NCI-H187 (cell line): Measurements from ENCODE around the gene C1orf210.

ENCODE experiments used
- DNase-seq, 2 experiments: peaks; one replicate each; lab custom pipeline; 2025; lab: John Stamatoyannopoulos, UW

C1orf210 gene

DNA sequence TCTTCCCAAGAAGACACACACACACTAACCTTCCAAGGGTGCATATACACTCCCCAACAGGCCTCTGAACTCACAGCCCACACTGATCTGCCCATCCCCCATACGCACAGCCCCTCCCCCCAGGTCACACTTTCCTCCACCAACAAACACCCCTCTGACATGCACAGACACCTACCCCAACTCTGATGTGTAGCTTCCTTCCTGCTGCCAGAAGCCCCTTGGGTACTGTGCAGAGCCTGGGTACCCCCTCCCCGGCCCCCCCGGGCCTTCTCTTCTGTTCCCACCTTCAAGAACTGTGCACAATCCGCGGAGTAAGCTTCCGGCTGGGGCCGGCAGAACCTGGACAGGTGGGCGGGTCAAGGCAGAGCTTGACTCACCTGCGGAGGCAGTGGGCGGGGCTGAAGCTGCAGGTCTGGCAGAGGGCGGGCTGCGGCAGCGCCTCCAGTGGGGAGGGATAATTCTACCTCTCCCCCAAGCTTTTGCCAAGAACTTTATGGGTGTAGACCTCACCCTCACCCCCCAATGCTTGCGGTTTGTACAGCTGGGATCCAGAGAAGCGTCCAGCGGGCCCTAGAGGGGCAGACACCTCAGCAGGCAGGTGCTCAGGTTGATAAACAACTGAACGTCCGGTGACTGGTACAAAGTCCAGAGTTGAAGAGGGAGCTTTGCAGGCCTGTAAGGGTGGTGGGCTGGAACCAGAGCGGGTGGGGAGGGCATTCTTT is at the start of gene C1orf210:
Gene C1orf210, minus strand, starts transcription at position 313 of the 722 bp plus-strand sequence. CDS start 2,311 bp downstream, outside the sequence.
- DNase-seq = peak; percentile 52 to 63

DNA sequence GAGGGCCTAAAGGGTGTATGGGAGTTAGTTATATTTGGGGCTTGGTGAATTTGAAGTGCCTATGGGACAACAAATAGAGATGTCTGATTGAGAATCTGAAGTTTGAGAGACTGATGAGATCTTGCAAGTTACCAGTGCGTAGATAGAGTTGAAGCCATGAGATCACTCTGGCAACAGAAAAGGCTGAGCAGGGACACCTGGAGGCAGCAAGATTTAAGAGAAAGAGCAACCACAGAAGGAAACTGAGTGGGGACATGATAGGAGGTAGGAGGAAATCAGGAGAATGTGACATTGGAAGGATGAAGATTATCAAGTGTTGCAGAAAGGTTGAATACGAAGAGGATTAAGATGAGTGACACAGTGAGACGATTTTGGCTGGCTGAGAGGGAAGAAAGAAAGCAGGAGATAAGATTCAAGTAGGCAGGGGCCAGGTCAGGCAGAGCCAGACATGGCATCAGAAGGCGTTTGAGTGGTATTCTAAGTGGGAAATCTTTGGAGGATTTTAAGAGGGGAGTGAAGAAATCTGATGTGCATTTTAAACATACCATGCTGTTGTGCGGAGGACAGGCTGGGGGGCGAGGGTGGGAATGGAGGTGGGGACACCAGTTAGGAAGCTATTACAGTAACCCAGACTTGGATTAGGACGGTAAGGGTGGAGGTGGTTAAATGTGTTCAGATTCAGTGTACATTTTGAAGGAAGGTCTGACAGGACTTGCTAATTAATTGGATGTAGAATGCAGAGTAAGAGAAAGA is 49.2 kb upstream of the C1orf210 start:
- no peak for DNase-seq

DNA sequence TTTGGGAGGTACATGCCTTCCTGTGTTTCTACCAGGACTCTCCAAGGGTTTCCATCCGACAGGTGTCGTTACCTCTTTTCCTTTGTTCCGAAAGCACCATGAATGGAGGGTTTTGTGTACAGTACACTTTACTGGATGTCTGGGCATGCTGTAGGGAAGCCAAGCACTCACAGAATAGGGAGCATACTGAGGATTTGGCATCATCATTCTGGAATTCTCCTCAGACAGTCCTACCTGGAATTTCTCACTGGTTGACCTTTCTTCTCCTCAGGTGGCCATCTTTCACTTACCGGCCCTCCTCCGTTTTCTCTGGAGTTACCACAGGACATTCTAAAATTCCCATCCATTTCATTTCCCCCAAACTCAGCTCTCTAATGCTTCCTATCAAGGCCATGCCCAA is 46.3 kb upstream of the C1orf210 start:
- no peak for DNase-seq

DNA sequence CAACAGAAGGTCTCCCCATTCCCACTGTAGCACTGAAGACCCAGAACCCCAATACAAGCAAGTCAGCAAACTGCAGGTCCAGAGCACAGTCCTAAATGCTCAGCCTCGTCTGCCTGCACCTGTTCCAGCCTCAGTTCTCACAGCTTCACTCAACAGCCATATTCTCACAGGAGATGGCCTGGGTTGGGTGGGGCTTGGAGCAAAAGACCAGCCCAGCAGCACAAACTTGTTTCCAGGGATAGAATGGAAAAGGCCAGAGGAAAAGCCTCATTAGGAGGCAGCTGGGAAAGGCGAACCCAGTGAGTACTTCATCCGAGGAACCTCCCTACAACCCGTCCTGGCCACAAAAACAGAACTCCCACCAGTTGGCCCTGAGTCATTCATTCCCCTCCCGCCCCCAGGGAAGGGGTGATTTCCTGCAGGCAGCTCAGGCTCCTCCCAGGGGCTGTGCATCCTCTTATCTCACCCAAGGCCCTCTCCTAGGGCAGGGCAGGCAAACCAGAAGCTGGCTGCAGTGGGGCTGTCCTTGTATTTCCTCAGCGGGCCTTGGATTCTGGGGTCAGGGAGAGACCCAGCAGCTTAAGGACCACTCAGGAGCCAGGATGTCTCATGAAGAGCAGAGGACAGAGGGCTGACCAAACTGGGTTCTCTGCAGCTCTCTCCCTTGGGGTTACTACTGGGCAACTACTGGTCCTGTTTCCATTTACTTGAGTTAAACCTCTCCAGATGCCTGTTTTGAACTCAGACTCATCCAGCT is 44.8 kb upstream of the C1orf210 start:
- DNase-seq = no peak

DNA sequence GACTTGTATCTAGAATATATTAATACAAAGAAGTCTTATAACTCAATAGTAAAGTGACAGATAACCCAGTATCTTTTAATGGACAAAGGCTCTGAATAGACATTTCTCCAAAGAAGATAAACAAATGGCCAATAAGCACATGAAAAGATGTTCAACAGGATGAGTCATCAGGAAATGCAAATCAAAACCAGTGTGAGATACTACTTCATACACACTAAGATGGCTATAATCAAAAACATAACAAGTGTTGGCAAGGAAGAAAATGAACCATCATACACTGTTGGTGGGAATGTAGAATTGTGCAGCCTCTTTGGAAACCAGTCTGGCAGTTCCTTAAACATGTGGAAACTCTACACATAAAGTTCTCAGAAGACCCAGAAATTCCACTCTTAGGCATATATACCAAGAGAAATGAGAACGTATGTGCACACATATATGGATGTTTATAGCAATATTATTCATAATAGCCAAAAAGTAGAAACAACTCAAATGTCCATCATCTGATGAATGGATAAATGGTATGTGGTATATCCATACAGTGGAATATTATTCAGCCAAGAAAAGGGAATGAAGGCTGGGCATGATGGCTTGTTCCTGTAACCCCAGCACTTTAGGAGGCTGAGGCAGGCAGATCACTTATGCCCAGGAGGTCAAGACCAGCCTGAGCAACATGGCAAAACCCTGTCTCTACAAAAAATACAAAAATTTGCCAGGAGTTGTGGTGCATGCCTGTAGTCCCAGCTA is 42.3 kb upstream of the C1orf210 start:
- no peak for DNase-seq

DNA sequence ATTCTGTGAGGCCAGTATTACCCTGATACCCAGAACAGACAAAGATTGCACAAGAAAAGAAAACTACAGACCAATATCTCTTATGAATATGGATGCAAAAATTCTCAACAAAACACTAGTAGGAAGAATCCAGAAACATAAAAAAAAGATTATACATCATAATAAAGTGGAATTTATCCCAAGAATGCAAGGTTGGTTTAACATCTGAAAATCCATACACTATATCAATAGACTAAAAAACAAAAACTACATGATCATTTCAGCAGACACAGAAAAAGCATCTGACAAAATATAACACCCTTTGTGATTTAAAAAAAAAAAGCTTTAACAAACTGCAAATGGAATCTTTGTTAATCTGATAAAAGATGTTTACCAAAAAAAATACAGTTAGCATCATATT is 40.0 kb upstream of the C1orf210 start:
- no peak for DNase-seq

DNA sequence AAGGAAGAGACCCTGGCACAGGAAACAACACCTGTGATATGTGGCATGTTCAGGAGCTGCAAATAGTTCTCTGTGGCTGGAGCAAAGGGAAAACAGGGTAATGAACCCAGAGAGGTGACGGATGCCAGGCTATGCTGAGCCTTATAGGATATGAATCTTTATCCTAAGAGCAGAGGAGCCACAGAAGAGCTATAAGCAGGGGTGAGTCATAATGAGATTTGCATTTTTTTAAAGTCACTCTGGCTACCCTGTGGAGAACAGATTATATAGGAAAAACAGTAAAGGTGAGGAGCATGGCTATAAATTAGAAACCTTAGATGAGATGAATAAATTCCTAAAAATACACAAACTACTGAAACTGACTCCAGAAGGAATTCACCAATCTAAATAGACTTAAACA is 39.4 kb upstream of the C1orf210 start:
- DNase-seq = no peak

DNA sequence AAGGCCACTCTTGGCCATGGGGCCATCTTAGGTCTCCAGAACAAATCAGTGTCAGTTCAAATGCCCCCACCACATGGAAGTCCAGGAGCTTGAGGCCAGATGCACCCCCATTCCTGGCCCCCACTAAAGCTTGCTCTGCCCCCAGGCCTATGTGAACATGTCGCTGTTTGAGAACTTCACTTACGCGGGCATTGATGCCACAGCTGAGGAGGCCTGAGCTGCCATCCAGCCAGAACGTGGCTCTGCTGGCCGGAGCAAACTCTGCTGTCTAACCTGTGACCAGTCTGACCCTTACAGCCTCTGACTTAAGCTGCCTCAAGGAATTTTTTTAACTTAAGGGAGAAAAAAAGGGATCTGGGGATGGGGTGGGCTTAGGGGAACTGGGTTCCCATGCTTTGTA is 37.1 kb upstream of the C1orf210 start:
- DNase-seq = no peak

DNA sequence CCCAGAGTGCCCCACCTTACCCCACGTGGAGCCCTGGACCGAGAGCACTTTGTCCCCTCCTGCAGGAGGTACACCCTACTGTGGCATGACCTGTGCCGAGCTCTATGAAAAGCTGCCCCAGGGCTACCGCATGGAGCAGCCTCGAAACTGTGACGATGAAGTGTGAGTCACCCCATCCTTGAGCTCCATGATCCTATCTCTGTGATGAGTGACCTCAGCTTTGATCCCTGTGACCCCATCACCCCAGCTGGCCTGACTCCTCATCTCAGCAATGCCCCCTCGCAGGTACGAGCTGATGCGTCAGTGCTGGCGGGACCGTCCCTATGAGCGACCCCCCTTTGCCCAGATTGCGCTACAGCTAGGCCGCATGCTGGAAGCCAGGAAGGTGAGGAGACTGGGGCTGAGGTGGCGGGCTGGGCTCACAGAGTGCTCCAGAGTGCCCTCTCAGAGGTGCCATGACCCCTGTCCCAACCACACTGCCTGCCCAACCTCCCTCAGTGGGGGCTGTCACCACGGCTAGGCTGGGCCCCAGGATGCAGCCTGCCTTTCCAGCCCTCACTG is 36.0 kb upstream of the C1orf210 start:
- no peak for DNase-seq

DNA sequence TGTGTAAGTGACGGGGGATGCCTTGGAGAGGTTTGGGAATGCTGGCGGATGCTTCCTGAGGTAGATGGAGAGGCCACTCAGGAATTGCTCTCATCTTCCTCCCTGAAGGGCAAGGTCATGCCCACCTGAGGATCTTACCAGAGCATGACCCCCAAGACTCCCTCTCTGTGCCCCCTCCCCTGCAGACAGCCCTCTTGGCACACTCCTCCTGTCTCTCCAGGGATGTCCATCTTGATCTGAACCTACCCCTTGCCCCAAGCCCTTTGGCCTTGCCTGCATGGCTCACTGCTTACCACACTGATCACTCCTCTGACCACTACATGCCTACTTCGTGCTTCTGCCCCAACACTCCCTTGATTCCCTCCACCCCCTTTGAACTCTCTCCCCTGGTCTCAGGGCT is 34.4 kb upstream of the C1orf210 start:
- DNase-seq = no peak

DNA sequence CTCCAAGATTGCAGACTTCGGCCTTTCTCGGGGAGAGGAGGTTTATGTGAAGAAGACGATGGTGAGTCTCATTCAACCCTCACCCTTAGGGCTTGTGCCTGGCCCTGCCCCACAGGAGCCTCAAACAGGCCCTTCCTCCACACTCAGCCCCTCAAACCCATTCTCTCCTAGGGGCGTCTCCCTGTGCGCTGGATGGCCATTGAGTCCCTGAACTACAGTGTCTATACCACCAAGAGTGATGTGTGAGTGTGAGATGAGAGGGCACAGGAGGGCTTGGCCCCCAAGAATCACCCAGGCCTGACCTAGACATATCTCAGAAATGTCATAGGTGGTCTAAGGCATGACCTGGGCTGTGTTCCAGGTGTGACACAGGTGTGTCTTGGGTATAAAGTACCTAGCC is 33.9 kb upstream of the C1orf210 start:
- no peak for DNase-seq

DNA sequence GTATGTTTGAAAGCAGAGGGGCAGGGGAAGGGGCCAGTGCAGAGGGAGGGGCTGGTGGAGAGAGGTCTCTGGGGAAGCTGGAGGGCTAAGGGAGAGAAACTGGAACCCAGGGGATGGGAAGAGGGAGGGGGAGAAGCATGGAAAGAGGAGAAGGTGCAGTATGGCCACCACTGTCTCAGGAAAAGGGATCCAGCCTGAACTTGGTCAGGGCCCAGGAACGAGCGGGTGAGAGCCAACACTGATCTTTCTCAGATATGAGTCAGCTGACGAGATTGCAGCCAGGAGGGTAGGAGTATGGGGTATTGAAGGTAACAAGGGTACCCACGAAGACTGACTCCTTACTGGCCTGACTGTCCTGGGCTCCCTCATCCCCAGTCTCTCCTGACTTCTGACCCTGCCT is 33.5 kb upstream of the C1orf210 start:
- DNase-seq = no peak

DNA sequence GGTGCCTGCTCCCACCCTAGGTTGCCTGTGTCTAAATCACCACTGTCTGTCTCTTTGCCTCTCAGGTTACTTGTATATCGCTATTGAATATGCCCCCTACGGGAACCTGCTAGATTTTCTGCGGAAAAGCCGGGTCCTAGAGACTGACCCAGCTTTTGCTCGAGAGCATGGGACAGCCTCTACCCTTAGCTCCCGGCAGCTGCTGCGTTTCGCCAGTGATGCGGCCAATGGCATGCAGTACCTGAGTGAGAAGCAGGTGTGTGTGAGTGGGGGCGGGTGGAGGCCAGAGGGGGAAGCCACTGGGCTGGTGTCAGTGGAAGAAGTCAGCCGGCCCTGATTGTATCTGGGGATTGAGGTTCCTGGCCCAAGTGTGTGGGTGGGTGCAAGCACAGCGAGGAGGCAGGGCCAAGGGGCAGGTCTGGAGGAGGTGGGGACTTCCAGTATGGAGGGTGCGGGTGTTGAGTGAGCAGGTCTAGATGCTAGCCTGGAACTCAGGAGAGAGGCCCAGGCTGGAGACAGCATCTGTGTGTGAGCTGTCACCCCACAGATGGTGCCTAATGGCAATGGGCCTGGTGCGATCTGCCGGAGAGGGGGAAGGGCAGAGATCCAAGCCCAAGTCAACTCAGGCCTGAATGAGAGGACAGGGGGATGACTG is 32.6 kb upstream of the C1orf210 start:
- no peak for DNase-seq

DNA sequence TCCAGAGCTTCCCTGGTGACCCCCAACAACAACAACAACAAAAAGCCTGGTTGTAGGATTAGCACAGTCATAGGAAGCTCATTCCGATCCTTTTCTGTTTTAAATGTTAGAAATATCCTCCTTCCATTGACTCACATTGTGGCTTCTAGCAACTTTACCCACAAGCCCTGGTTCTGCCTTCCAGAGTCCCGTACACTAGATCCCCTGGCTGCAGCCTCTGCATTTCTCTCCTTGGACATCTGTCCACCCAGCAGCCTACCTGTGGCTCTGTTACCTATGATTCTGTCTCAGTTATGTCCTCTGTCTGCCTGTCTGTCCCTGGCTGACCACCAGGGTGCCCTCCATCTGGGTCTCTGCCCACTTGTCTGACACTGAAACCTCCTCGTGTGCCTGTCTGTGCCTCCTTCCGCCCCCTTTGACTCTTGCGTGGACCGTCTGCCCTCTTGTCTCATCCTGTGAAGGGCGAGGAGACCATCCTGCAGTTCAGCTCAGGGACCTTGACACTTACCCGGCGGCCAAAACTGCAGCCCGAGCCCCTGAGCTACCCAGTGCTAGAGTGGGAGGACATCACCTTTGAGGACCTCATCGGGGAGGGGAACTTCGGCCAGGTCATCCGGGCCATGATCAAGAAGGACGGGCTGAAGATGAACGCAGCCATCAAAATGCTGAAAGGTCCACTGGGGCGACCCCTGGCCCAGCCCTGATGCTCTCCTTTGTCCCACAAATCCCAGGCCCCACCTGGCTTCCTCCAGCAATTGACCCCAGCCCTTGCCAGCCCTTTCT is 31.5 kb upstream of the C1orf210 start:
- no peak for DNase-seq

DNA sequence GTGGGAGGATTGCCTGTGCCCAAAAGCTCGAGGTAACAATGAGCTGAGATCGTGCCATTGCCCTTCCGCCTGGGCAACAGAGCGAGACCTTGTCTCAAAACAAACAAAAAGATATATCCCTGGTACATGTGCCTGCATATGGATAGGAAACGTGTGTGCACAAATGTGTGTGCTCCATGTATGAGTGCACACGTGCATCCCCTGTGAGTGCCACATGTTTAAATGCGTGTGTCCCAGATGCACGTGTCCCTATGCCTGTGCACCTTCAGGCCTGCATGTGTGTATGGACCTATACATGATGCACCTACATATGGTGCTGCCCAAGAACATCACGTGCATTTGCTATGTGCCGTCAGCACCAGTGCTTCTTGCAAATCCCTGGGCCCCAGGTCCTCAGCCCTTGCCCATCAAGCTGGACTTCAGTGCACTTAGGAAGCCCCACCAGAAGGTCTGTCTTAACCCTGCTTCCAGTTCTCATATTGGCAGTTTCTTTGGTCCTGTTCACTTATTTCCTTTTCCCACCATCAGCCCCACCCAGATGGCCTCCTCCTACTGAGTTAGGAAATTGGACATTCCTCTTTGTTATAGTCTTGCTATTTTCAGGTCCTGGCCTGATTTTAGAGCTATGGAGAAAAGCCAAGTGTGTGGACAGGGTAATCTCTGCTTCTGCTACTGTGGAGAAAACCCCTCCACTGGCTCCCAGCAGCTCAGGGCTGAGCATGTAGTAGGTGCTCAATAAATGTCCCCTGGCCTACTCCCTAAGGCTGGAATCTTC is 30.8 kb upstream of the C1orf210 start:
- DNase-seq = no peak

DNA sequence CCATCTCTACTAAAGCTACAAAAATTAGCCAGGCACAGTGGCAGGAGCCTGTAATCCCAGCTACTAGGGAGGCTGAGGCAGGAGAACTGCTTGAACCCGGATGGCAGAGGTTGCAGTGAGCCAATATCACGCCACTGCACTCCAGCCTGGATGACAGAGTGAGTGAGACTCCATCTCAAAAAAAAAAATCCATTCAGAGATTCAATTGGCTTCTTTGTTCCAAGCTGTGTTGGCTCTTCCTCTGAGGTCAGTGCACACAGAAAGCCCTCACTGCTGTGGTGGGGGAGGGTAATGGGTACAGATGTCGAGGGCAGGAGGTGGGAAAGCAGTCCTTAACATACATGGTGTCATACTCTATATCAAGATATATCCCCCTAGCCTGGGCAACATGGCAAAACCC is 30.1 kb upstream of the C1orf210 start:
- no peak for DNase-seq

DNA sequence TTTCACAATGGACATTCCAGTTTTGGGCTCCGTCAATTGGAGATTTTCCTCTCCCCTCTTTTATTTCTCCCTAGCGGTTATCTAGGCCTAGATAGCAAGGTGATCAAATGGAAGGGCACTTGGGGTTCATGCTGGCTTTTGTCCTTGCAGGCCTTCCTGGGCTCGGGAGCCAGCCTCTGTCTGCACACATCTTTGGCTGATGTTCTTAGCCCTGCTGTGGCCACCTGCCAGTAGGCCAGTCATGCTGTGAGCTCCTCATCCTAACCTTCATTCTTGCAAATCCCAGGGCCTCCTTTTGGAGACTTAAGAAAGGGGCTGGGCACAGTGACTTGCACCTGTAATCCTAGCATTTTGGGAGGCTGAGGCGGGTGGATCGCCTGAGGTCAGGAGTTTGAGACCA is 28.9 kb upstream of the C1orf210 start:
- DNase-seq = no peak

DNA sequence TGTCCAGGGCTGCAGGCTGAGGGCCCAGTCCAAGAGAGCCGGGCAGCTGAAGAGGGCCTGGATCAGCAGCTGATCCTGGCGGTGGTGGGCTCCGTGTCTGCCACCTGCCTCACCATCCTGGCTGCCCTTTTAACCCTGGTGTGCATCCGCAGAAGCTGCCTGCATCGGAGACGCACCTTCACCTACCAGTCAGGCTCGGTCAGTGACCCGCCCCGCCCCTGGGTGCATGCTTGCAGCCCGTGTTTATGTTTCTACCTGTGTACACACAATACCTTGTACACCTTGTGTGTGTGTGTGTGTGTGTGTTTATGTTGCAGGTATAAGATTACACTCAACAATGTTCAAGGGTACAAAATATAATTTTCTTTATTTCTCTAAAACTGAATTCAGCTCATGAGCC is 28.4 kb upstream of the C1orf210 start:
- DNase-seq = no peak

DNA sequence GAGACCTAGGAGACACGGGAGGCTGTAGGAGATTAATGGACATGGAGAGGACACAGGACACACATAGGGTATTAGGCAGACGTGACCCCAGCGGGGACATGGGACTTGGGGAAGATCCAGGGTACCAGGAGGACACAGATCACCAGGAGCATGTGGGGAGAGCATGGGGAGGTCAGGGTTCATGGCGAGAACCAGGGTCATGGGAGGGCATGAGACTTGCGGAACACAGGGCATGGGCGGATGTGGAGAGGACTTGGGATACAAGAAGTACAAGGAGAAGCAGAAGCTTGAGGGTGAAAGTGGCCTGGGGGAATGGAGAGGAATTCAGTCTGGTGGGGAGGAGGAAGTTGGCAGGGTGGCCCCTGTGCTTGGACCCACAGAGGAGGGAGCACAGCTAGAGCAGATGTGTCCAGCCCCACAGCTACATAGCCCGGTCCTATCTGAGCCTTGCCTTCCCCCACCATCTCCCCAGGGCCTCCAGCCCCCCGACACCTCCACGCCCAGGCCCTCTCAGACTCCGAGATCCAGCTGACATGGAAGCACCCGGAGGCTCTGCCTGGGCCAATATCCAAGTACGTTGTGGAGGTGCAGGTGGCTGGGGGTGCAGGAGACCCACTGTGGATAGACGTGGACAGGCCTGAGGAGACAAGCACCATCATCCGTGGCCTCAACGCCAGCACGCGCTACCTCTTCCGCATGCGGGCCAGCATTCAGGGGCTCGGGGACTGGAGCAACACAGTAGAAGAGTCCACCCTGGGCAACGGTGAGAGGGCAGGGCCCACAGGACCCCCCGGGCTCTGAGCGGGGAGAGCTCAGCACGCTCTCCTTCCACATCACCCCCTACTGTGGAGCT is 27.5 kb upstream of the C1orf210 start:
- DNase-seq = no peak
